Renal cortical epithelial cell (primary cell): ENCODE data around the gene TTLL6. TPM values are rescaled to one million over a fixed set of nuclear protein-coding genes. Genes with fewer than 3 reads are reported as not detected.
"Not testable (repeated sequence)": the region's sequence is repeated elsewhere in the genome, so short reads cannot be mapped to it uniquely, and the experiment has no call there.

Experiments used
- DNase-seq: peaks from one replicate; pipeline ENCODE4 v3.0.0-alpha.2; 2011; ENCODE audit warnings: low read depth
- total RNA-seq: library from RNA; depleted of rRNA; stranded (reverse); fragments of >200 nt; gene quantifications from 2 replicates; pipeline ENCODE4 v1.2.3, GENCODE V29; 2014

TTLL6 gene
- total RNA-seq, 1 donor from 2014 or later, result 0.45 TPM

DNA sequence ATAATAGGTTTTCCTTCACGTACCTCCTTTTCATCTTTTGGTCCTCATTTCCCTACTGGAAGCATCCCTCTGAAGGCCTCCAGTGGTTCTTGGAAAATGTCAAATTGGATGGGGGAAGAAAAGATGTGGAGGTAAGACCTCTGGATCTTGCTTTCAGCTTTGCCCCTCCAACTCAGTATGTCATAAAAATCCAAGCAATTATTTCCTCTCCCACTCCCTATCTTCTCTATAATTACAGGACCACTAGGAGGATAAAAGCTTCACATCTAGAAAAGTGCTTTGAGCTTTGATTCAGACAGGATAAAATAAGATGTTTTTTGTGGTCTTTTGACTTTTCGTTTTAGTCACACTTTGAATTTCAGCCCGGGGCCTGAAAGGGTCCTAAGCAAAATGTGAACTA, 1.7 kb downstream of the TTLL6 start:
- no peak for DNase-seq

DNA sequence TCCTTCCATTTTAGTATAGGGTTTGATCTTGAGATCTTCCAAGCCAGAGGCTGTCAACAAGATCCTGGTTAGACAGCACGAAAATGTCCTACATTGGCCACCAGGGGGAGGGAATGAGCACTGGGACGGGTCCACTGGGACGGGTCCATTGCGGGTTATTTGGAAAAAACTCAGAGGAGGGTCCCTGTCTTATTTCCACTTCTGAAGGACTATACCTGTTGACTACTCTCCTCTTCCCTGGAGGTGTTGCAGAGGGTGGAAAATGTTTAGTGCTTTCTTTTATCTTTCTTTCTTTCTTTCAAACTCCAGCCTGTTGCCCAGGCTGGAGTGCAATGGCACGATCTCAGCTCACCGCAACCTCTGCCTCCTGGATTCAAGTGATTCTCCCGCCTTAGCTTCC, 2.5 kb downstream of the TTLL6 start:
- DNase-seq, result peak; percentile 30

DNA sequence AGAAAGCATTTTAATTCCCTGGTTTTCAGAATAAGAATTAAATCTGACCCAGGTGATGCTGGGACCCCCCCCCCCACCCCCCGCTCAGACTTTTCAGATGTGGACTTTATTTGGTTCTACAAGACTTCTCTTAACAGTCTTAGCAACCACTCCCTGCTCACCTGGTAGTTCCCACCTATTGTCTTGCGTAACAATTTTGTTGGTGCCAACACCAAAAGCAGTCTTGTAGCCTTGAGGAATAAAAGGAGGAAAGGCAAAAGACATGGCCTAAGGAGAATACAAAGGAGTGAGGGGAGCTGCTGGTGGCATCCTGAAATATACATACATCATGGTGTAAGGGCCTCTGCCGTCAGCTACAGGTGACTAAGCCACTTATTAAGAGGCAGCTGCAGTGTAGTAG, 5.0 kb downstream of the TTLL6 start:
- DNase-seq, result no peak

DNA sequence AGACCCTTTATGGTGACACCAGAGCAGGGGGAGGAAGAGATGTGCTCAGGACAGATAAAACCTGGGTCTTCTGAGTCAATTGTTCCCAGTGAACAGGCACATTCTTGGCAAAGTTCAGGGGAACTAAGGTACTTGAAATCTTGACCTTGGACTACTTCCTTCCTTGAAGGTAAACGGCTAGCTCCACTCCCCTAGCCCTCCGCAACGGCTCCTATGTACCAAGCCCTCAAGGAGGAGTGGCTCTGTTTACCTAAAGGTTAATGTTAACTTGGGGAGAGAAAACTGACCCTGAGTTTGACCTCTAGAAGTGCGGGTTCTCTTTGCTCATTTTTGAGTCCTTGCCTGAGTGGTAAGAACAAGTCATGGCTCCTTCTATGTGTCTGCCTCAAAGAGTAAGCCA, 7.8 kb downstream of the TTLL6 start:
- DNase-seq, result no peak

DNA sequence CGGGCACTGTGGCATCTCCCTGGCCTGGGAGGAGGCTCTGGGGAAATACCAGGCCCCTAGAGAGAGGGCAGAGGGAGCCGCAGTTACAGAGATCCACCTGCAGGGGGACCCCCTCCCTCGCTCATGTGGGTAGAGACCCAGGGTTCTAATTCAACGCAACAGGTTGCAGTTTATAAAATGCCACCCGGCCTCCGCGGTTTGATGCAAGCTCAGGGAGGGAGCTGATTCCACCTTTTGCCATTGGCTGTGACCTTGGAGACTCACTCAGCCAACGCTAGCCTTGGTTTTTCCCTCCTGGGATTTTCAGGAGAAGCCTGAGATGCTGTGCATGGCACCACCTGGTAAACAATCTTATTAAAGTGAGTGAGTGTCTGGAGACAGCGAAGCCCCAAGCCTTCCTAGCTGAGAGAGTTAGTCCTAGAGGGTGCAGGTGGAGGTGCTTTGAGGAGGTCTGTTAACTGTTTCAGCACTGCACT, 12.1 kb downstream of the TTLL6 start:
- DNase-seq, result peak; percentile 32

DNA sequence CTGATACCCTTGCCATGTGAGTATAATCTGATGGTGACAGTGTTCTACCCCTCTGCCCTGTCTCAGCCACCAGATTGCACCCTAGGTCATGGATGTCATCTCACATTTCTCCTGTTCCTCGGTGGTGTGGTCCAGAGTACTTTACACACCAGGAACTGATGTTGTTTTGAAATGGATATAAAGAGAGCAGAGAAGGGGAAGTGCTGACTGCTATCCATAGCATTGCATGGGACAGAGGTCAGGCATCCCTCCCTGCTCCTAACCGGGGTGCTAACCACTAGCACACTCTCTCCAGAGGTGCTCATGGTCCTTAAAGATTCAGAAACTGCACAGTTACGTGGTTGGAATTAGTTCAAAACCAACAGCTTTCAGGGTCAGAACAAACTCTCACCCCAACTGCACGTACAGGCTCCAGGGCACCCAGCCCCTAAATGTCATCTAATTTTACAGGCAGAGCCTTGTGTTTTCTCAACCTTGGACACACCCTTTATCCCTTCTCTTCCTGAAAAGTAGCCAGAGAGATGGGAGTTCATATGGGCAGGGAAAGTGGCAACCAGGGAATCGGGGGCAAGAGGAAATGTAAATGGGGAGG, 16.3 kb downstream of the TTLL6 start:
- DNase-seq, result no peak

DNA sequence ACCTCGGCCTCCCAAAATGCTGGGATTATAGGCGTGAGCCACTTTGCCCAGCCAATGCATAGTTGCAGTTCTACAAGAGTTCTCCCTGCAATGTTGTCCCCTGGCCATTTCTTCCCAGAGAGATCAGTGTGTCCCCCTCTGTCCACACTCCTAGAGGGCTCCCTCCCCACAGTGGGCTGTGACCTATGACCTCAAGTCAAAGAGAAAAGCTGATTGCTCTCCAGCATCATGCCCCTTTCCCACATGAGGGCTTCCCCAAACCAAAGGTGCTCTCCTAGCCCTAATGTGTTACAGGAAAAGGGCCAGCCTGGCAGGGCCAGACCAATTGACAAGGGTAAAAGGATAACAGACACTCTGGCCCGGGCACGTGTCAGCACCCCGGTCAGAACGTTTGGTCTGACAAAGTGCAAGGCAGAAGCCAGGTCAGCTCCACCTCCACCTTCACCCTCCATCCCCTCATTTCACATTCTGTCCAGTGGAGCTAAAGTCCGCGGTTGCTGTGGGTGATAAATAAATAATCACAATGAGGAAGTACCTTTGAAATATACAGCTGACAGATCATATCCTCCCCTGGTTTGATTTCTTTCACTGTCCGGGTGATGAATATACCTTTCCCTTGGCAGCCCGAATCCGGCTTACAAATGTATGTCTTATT, 17.8 kb downstream of the TTLL6 start:
- peak; percentile 75 for DNase-seq

DNA sequence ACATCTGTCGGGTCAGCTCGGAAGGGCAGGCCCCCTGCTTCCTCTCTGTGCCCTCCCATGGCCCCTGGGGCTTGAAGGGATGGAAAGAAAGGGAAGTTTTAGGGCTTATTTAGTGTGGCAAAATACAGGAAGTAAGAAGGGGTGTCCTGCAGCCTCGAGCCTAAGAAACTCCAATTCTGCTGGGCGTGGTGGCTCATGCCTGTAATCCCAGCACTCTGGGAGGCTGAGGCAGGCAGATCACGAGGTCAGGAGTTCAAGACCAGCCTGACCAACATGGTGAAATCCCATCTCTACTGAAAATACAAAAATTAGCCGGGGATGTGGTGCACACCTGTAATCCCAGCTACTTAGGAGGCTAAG, 20.9 kb downstream of the TTLL6 start:
- not testable (repeated sequence) for DNase-seq

DNA sequence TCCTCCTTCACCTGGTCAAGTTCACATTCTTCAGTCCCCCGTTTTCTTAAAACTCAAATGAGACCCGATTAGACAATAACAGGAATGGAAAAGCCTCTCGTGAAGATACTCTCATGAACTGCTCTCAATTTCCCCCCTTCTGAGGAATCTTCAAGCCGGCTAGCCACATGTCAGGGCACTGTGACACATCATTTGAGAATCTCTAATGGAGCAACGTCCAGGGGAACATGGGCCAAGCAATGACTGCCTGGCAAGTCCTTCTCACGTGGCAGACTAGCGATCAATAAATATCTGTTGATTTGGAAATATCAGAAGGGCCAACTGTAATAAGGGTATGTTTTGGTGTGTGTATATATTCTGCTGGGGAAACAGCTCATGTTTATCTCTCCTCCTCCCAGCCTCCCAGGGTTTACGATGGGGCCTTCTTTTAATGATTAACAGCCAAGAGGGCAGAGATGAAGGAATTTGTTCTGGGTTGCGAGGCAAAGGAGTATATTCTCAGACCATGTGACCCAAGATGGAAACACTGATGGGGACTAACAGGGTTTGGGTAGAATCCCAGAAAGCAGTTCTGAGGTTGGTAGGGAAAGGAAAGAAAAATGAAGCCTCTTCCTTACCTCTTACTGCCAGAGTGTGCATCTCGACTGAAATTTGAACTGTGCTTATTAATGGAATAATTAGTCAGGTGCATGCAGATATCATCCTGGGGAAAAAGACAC, 21.4 kb downstream of the TTLL6 start:
- peak; percentile 97 for DNase-seq

DNA sequence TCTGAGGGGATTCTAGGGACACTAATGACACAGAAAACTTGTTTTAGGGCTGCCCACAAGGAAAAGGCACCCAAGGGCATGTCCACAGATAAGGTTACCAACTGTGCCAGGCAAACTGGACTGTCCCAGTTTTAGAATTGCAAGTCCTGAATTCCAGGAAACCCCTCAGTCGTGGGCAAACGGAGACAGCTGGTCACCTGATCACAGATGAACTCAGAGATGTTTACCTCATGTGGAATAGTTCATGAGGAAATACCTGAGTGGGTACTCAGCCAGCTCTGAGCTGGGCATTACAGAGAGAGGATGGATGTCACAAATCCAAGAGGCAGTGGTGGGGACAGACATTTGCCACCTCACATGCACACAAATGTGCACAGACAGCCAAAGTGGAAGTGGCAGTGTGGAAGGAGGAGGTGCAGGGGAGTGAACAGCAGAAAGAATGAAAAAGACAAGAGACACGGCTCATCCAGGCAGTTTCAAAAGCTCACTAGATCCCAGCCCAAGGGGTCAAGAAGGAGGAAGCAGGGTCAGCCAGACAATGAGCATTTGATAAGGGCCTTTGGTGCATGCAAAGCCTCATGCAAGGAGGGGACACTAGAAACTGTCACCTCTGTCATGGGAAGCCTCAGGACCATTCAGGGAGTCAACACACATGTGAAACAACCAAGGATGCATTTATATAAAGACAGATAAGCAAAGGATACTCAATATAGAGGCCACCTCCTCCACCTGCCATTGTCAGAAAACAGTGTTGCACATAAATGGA, 24.8 kb downstream of the TTLL6 start:
- DNase-seq, result peak; percentile 78

DNA sequence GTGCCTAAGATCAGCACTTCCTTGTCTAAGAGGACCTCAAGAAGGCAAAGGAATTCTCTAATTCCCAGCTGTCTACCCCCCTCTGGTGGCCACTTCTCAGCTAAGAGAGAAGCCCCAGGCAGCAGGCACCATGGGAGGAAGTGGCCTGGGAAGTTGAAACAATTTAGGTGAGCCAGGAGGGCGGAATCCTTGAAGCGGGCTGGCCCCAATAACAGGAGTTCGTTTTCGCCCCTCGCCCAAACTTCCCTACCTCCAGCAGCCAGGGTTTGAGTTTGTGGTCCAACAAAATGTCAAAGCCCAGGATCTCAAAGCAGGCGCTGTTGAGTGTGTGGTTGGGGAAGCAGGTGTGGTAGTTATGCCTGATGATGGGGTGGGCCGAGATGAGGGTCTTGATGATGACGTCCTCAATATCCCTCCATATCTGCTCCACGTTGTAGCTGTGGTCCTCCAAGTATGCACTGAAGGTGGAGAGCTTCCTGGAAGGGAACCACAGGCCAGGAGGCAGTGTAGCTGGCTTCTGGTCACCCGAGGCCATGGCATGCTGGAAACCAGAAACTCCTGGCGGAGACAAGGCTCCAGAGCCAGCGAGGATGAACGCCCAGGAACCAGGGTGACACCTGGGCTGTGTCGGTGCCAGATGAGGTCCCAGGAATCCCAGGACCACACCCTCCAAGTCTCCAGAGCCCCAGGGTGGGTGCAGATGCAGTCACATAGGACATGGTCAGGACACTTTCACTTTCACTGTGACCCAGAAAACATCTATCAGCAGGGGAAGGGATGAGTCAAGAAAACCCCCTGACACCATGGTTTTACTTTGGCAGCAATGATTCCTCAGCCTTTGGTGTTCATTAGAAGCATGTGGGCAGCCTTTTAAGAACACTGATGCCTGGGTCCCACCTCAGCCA, 25.6 kb downstream of the TTLL6 start:
- DNase-seq, result peak; percentile 80

DNA sequence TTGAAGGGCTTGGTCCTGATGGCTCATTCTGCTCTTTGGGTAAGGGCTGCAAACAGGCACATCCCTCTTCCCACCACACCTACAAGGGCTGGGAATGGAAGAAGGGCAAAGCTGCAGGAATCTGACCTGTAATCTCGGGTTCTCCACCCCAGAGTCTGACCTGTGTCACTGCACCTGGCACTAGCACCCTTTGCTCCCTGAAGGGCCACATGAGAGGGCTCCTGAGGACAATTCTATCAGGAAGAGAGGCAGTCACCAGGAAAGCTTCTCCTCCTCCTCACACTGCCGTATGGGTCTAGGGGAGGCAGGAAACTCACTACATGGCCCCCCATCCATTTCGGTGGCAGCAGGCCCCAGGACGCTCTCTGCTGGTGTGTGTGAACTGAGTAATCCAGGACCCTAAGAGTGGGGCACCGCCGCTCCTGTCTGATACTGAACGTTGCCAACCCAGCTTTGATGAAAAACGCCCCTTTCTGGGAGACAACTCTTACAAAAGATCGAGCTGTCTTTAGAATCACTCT, 26.4 kb downstream of the TTLL6 start:
- DNase-seq, result no peak

DNA sequence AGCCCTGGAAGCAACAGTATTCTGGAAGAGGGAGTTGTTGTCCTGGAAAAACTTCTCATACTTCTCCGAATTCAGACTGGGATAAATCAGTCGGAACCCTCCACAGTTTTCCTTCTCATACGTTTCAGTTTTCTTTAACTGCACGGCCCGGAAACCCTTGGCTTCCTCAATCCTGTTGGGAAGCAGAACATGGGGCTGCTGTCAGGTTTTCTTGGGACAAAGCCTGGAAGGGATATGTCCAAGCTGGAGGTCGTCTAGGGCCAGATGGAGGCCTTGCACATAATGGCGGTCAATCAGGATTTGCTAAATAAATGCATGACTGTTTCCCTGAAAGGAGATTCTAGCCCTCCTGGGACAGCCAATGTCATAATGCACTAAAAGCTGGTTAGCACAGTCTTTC, 29.2 kb downstream of the TTLL6 start:
- no peak for DNase-seq

DNA sequence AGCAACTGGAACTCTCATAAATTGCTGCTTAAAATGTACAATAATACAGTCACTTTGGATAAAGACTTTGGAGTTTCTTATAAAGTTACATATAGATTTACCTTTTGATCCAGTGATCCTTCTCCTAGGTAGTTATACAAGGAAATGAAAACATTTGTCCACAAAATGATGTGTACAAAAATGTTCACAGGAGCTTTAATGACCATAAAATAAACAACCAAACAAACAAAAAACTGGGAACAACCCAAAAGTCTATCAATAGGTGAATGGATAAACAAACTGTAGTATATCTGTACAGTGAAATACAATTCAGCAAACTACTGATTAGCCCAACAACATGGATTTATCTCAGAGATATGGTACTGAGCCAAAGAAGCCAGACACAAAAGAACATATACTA, 37.6 kb downstream of the TTLL6 start:
- no peak for DNase-seq

DNA sequence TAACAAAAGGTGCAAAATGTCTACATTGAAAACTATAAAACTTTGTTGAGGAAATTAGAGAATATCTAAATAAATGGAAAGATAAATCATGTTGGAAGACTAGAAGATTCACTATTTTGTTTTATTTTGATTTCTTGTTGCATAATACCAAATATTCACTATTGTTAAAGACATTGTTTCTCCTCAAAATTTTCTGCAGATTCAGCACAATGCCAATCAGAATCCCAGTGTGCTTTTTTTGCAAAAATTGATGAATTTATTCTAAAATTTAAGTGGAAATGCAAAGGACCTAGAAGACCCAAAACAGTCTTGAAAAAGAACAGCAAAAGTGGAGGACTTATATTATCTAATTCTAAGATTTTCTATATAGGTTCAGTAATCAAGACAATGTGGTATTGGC, 40.4 kb downstream of the TTLL6 start:
- no peak for DNase-seq

DNA sequence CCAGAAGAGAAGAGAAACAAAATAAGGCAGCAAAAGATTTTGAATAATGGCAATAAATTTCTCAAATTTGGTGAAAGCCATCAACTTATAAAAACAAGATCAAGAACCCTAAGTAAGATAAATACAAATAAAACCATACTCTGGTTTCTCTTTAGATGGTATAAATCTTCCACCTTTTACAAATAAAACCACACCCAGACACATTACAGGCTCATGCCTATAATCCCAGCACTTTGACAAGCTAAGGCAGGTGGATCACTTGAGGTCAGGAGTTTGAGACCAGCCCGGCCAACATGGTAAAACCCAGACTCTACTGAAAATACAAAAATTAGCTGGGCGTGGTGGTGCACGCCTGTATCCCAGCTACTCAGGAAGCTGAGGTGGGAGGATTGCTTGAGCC, 43.8 kb downstream of the TTLL6 start:
- DNase-seq, result no peak

DNA sequence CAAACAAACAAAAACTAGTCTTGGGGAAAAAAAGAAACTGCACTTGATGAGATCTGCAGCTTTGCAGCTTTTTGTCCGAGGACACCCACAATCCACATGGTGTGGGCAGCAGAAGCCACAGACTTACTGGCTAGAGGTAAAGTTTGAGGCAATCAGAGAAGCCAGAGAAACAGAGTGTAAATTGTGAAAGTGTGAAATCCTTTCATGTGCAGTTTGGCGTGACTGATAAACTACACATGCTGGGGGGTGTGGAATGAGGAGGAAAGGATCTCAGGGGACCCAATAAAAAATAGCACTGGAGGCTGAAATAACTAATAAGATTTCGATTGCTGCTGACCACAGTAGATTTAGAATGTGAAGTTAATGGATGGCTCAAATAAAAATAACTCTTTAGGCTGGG, 46.1 kb downstream of the TTLL6 start:
- no peak for DNase-seq

DNA sequence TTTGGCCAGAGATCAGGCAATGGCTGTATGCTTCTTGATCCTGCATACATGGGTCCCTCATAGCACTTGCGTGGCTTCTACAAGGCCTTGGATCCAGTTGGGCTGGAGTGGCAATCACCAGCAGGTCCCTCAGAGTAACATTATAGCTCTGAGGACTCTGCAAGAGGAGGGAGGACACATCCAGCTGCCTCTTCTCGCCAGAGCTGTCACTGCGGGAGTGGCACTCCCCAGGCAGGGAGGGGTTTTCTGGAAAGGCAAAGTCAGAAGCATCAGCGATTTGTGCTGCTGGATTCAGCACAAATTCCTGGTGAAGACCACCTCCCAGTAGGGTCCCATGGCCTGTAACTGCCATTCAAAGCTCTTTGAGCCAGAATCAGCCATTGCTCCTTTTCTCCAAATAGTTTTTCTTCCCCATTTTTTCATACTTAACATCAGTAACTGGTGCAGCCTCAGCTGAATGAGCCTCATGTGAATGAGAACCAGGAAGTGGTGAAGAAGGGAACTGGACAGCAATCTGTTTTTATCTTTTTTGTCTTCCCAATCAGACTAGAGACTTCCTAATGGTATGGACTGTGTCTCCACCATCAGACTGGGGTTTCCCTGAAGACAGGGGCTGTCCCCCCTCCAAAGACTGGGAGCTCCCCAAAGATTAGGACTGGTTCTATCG, 47.9 kb downstream of the TTLL6 start:
- no peak for DNase-seq

DNA sequence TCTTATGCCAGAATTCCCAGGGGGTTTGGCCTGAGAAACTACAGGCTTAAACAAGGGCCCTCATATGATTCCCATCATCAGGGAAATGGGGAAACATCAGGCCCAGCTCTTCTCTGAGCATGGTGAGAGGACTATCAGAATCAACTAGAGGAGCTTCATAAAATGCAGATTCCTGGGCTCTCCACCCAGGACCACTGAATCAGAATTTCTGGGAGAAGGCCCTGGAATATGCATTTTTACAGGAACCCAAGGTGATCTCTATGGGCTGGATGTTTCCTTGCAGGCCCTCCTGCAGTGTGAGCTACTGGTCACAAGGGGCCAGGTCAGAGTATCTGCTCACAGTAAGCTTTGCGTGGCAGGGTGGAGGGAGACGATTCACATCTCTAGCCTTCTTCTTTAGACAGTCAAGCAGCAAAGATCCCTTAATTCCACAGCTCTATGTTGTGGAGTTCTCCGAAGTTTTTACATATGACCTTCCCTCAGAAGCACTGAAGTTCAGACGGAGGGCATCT, 49.7 kb downstream of the TTLL6 start:
- DNase-seq, result no peak

DNA sequence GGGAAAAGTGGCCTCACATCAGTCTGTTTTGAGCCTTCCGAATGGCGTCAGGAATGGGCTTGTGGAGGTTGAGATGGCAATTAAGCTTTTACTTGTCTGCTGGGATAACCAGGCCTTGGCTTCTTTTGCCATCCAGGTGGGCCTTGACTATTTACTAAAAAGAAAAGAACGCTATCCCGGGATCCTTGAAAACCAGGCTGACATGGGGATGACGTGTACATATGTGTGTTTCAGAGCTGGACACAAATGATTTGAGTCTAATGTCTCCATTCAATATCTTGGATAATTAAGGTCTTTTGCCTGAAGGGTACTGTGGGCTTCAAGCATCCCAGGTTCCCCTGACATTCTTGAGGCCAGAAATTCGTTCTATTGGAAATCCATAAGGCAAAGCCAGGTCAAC, 55.9 kb downstream of the TTLL6 start:
- no peak for DNase-seq
